ENCODE results near the gene DTD1.

Gene DTD1

DNA sequence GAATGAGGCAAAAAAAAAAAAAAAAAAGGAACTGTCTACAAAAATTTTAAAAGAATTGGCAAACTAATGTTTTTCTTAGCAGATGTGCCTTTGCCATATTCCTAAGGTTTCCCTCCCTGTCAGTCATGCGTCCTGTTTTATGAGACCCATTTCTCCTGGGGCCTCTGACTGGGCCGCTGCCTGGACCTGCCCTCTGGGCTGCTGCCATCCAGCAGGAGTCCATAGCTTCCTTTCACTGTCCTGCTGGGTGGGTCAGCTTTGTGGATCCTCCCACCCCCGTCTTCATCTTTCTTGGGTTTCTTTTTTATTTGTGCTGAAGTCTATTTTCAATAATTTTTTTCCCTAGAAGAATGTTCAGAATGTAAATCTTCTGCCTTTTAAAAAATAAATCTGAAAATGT is 114.9 kb downstream of the DTD1 start:
- no peak for DNase-seq (ENCODE audit: low read depth in 2 of 2)

DNA sequence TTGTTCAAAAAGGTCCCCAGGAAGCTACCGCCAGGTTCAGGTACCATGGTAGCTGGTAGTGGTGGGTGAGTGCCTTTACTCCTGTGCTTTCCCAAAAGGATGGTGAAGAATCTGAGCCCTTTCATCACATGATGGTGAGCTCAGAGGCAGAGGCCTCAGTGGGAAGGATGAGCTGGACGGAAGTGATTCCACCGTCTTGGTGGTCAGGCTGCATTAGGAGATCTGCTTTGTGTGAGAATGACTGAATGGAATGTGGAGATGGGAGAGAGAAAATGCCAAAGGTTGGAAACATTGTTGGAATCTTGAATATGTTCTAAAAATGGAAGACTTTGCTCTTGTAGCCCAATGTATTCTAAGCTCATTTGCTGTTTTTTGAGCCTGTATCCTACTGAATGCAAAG is 117.6 kb downstream of the DTD1 start:
- DNase-seq (ENCODE audit: low read depth in 2 of 2): no peak

DNA sequence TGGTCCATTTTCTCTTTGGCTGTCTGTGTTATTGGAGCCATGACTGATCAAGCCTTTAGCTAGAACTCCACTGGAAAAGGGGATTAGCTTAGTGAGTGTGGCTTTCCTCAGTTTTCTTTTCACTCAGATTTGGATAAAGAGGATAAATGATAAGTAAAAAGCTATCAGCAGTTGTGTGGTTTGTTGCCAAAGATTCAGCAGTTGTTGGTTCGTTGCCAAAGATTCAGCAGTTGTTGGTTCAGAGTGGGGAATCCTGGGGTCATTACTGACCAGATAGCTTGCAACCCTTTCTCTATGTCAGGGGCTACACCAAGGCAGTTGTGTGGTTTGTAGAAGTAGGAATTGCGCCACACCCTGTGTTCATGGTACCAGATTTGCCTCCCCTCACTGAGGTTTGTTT is 118.1 kb downstream of the DTD1 start:
- no peak for DNase-seq (ENCODE audit: low read depth in 2 of 2)

DNA sequence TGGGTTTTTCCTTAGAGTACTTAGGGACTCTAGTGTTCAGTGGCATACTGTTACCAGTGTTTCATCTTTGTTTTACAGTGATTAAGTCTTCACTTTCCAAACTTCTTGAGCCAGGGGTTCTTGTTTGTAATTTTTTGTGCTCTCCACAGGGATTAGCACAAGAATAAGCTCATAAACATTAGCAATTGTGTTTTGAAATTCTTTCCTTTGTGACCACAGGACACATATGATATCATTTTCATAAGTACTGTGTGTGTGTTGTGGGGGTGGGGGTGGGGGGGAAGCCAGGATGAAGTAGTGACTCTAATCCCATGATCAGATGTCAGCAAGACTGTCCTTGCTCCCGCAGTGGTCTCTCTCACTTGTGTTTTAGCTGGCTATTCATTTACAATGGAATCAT is 124.3 kb downstream of the DTD1 start:
- no peak for DNase-seq (ENCODE audit: low read depth in 2 of 2)

DNA sequence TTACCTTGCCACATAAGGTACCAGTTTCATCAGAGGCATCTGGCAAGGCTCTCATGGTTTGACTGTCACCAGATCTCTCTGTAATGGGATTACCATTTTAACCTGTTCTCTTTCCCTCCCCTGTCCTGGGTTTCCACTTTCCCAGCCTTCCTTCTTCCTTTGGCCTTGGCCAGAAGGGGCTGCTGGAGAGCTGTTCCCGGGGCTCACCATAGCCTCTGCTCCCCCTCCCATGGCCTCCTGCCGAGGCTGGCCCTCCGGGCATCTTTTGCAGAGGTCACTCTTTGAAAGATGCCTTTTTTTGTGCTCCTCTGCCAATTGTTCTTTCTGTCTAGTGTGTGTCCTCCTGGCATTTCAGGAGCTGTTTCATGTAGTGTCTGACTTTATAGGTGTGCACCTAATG is 125.0 kb downstream of the DTD1 start:
- DNase-seq (ENCODE audit: low read depth in 2 of 2): no peak

DNA sequence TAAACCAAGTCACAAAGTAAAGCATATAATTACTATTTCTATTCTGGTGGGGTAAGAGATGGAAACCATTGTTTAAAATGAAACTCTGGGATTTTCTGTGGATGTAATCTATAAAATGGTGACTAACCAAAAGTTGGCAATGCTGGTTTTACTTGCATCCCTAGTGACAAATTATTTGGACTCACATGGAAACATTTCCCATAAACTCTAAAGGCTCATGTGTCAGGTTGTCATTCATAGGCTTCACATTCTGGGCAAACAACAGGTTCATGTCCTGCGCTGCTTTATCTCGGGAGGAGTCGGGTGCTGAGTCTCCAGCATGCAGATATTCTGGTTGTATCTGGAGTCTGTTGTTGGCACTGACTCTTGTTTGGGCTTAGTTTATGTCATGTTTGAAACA is 127.7 kb downstream of the DTD1 start:
- DNase-seq (ENCODE audit: low read depth in 2 of 2): no peak

DNA sequence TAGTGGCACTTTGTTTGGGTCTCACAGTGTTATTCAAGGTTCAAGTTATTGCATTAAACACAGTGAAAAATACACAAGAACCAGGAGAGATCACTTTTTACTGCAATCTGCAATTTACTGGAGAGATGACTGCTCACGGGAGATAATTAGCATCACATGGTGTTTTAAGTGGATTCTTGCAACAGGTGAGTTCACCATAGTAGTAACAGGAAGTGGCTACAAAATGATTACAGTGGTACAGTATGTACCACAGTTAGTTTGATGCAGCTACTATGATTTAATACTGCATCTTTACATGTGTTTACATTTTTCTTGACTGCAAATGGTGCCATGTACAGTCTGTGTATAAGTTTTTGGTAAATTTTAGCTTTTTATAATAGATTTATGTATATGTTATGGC is 129.2 kb downstream of the DTD1 start:
- no peak for DNase-seq (ENCODE audit: low read depth in 2 of 2)

DNA sequence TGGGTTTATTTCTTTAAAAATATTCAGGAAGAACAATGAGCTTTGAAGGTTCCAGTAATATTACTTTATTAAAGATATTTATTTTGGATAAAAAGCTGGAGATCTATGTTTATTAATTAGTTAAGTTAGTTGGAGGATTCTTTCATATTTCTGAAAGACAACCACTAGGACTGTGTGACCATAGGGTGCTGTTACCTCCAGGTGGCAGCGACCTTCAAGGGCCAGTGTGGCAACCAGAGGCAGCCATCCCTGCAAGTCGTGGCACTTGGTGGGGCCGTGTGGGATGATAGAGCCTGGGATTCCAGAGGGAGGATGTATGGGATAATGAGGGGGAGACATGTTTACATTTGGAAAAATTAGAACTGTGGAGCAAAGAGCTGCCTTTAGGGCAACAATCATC is 130.3 kb downstream of the DTD1 start:
- DNase-seq (ENCODE audit: low read depth in 2 of 2): no peak

DNA sequence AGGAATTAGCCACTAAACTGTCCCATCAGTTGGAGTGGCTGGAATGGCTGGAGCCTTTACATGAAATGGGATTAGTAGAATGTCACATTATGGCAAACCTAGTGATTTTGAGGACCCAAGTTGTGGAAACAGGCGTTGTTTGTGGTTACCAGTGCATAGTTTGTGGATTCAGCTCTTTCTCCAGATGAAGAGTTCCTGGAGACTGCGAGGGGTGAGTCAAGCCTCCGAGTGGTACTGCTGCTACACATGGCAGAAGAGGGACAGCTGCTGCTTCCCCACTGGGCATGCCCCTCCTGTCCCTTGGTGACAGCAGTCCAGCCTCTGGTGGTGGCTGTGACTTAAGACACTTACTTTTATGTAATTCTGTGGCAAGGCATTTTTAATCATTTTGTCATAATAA is 131.6 kb downstream of the DTD1 start:
- DNase-seq (ENCODE audit: low read depth in 2 of 2): no peak

DNA sequence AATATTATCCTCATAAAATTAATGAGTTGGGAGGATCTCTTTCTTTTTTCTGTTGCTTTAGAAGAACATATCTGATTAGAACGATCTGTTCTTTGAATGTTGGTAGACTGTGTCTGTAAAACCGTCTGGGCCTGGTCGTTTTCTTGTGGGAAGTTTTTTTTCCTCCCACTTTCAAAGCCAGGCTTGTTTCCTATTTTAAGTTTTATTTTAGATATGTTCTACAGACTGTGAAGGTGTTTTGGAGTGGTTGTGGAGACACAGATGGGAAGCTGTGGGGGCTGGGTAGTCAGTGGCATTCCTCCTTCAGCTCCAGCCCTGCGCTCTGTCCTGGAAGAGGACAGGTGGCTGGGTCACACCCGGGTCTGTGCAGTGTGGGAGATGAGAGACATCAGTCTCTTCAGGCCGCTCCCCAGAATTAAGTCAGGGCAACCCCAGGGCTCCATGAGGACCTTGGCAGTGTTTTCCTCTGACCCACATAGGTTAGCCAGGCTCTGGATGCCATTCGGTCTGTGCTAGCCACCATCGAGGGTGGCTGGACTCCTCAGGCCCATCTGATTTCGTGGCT is 133.8 kb downstream of the DTD1 start:
- DNase-seq (ENCODE audit: low read depth in 2 of 2): no peak

DNA sequence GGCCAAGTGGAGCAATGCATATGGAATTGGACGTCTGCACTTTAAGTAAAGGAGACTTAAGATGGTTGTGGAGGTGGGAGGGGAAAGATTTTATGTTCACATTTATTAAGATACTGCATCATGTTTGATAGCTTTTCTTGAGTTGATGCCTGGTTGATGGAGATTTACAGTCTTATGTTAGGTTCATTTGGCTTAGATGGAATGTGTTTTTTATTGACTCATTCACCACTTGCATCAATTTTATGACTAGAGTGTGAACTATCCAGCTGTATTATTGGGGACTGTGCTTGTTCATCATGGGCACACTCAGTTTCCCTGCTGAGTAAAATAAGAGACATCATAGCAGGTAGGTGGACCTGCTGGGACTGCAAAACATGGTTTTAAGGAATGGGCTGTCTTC is 134.5 kb downstream of the DTD1 start:
- no peak for DNase-seq (ENCODE audit: low read depth in 2 of 2)

DNA sequence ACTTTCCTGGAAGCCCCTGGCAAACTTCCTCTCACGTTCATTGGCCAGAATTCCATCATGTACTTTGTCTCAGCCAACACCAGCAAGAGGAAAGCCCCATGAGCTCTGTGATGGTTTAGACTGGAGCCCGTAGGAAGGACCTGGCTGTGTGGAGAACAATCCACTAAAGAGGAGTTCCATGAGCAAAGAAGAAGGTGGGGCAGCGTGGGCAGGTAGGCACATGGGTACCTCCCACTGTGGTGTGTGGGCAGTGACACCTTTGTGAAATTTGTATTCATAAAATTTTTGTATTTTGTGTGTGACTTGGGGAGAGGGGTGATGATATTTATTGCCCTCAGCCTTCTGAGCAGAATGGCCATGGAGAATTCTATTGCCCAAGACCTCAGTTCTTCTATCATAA is 136.2 kb downstream of the DTD1 start:
- no peak for DNase-seq (ENCODE audit: low read depth in 2 of 2)

DNA sequence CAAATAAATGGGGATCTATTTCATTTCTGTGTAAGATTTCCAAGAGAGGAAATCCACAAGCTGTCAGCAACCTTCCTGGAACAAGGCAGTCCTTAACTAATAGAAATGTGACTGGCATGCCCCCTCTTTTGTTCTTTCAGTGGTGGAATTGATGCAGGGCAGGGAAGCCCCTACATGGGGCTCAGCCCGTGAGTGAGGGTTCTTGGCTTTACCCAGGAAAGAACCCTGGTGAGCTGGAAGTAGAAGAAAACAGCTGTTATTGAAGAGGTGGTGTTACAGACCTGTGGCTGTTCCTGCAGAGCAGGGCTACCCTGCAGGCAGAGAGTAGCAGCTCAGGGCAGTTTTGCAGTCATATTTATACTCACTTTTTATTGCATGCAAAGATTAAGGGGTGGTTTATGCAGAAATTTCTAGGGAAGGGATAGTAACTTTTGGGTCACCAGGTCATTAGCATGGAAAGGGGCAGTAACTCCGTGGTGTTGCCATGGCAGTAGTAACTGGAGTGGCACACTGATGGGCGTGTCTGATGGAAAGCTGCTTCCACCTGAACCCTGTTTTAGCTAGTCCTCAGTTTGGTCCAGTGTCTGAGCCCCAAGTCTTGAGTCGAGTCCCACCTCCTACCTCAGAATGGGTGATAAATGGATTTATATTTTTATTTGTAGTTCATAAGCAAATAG is 137.1 kb downstream of the DTD1 start:
- no peak for DNase-seq (ENCODE audit: low read depth in 2 of 2)

DNA sequence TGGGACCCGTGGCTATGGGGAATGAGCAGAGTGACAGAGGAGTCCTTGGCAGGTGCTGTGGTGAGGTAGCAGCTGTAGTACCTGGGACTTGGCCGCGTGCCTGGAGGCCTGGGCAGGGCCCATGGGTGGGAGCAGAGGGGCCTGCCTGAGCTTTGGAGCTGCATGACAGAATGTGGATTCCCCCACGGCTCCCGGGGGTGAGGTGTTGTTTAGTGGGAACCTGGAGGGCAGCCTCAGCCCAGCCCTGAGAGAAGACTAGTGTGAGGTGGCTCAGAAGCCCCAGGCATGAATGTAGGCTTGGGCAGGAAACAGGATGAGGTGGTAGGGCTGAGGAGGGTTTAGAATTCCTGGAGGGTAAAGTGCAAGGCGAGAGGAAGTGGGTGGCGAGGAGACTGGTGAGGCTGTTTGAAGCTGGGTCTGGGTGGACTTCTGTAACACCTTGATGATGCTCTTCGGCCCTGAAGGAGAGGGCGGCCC is 139.2 kb downstream of the DTD1 start:
- DNase-seq (ENCODE audit: low read depth in 2 of 2): no peak

DNA sequence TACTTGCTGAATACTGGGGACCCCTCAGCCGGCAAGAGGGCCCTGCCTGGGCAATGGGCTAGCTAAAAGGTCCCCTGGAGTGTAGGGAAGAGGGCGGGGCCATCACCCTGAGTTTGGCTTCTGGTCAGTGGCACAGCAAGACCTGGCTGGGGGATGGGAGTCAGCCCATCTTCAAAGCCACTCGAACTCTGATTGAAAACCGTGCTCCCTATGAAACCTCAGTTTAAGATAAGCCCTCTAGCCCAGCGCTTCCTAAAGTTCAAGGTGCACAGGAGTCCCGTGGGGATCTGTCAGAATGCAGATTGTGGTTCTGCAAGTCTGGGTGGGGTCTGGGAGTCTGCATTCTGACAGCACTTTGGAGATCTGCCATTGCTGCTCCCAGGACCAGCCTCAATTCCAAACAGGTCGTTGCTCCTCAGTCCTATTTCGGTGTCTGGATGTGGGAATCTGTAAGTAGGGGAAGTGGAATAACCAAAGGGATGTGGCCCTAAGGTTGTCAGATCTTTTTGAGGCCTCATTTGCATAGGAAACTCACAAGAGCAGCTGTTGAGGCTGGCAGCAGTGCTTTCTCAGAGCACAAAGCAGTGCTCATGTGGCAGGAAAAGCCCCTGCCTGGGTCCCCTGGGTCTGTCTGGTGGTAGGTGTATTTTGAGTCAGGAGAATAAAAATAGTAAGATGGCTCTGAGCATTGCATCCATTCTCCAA is 140.5 kb downstream of the DTD1 start:
- no peak for DNase-seq (ENCODE audit: low read depth in 2 of 2)

DNA sequence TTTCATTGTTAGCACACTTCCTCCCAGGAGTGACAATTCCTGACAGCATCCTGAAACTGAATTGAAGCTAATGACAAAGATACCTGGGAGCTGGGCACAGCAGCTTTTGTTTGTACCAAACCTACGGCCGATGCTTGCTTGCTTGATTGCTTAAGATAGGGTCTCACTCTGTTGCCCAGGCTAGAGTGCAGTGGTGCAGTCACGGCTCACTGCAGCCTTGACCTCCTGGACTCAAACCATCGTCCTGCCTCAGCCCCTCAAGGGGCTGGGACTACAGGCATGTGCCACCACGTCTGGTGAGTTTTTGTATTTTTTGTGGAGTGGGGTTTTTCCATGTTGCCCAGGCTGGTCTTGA is 141.0 kb downstream of the DTD1 start:
- DNase-seq (ENCODE audit: low read depth in 2 of 2): no peak

DNA sequence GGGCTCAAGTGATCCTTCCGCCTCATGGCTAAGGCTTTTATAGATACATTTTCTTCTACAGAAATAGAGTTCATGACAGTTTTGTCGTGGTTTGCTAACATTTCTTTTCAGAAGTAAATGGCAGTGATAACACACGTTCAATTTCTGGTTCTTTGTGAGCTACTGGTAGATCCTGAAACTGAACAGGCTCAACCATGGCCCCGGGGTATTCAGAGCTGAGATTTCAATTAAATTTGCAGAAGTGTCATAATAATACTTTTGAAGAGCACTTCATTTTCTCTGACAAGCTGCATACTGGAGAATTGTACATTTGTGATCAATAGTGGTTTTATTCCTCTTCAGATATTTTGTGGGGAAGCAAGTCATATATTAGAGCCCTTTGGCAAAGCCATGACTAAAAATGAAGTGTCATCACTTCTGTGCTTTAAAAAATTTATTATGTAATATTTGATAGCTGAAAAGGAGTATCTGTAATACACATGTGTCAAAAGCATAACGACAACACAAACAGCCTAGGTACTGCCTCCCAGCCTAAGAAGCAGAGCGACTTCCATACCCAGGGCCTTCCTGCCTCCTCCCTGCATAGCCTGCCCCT is 141.5 kb downstream of the DTD1 start:
- no peak for DNase-seq (ENCODE audit: low read depth in 2 of 2)

DNA sequence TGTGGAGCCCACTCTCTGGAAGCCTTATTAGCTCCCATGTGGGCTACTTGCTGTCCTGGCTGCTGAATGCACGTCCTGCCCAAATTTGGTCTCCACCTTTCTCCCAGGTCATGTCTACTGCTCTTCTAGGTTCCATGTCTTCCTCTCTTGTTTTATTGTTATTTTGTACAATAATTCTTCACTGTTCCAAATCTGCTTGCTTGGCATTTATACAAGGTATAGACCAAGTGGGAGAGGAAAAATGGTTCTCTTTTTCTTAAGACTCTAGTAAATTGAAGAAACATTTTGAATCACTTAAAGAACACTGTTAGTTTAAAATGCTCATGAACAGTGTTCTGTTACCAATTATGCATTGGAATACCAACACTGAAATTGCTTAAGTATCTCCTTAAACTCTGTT is 144.1 kb downstream of the DTD1 start:
- no peak for DNase-seq (ENCODE audit: low read depth in 2 of 2)

DNA sequence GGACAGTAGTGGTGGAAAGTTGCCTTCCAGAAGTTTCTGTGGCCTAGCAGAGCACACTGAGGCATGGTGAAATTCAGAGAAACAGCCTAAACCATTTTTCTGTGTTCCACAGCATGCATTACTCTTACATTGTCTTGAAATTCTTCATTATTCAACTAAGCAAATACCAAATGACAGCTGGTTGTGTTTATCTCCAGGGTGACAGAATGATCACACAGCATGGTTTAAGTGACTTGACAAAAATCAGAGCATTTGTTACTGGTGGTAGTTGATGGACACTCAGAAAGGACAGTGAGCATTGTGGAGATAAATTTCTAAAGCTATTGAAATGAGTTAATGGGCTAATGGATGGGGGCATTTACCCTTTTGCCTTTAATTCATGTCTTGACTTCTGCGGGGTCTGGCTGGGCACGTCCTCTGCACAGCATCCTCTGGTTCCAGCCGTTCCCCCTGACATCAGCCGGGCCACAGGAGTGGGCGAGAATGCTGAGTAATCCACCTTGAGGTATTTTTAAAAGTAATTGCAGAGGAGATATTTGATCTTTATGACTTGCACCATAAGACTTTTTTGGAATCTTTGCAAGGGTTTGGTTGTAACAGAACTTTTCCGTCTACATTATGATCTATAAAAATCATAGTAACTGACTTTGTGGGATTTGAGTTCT is 146.8 kb downstream of the DTD1 start:
- no peak for DNase-seq (ENCODE audit: low read depth in 2 of 2)

DNA sequence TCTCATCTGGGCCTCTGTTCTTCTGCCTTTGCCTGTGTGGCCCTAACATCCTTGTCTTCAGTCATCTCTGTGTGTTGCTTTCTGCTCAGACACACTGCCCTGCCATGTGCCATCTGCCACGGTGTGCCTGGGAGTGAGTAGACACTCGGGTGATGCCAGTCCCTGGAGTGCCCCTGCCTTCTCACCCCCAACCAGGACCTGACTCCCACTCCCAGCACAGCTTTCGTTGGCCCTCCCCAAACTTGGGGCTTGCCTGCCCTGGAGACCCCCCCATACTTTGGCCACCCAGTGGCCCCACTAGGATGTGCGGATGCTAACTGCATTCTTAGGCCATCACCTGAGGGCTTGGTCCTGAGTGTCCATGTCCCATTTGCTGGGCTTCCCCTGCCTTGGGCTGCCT is 149.3 kb downstream of the DTD1 start:
- DNase-seq (ENCODE audit: low read depth in 2 of 2): no peak

DNA sequence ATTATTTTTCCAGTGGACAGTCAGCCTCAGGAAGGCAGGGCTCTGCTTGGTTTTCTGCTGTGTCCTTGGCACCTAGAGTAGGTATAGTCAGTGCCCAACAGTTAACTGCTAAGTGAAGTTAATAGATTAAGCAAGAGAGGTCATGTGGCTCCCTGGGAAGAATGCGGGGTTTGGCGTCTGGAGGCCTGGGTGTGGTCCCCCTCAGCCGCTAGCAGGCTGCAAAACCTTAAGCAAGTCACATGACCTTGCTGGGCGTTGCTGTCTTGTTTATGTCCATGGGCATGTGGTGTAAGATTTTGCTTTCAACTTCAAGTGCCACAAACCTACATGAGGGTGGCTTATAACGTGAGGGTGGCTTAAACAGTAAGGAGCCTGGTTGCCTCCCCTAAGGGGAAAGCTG is 150.2 kb downstream of the DTD1 start:
- DNase-seq (ENCODE audit: low read depth in 2 of 2): no peak

DNA sequence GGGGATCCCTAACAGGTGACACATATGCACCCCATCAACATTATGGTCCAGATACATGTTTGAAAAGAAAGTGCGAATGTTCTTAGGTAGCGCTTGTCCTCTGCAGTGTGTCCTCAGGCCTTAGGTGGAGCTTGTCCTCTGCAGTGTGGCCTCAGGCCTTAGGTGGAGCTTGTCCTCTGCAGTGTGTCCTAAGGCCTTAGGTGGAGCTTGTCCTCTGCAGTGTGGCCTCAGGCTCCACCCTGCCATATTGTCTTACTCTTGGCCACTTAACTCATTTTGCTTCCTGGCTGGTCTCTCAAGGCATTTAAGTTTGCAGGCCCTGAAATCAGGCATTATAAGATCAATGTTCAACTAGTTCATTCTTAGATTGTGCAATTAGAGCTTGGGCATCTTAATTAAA is 151.0 kb downstream of the DTD1 start:
- DNase-seq (ENCODE audit: low read depth in 2 of 2): no peak

DNA sequence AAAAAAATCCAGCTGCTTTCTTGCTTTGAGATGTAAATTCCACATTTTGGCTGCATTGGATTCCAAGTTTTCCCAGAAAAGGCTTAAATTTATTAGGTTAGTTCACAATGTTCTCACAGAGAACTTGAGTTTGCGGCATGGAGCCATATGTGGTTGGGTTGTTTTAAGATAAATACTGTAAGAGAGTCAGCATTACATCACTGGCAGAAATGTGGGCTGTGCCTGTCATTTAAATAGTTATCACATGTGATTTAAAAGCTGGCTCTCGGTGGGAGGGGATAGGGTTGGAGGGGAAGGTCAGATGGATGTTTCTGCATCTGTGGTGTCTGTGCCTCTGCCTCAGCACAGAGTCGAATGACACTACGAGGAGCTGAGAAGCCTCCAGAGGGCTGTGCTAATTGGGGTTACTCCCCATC is 151.9 kb downstream of the DTD1 start:
- no peak for DNase-seq (ENCODE audit: low read depth in 2 of 2)

Measured in activated CD4-positive, alpha-beta T cell treated with anti-CD3 and anti-CD28 coated beads for 24 hours (primary cell).